ENCODE data around the gene IRAK2. TPM values are rescaled to one million over a fixed set of nuclear protein-coding genes. Genes with fewer than 3 reads are reported as not detected.

IRAK2 gene
- total RNA-seq, 1 experiment from 2014 or later = 5.5 TPM

- BruUV-seq (replicated peaks) = no TSS peak
- DNase-seq = no peak
- Histone ChIP-seq H3K4me2 (ENCODE audit: low read length) (peak overlapping the region; percentile 47), H3K36me3 (ENCODE audit: low read depth, low read length) (no peaks in the 10 kb centered on the region), H3K9ac (ENCODE audit: low read length) (peak overlapping the region; percentile 87), H4K20me1 (ENCODE audit: low read length) (no peaks in the 10 kb centered on the region), H3K27ac (ENCODE audit: low read length) (peak overlapping the region; percentile 96), H3K4me3 (ENCODE audit: low read length) (no peak overlapping the region), H2AFZ (ENCODE audit: low read length) (no peak overlapping the region), H3K4me1 (ENCODE audit: insufficient read depth, low read length) (peaks cover 80% of the 10 kb centered on the region), H3K79me2 (ENCODE audit: low read length) (peaks cover 15% of the 10 kb centered on the region; the same call in 1 of the 2 replicates), H3F3A (ENCODE audit: low read length, unreplicated experiment) (peaks cover 7% of the 10 kb centered on the region), H3K27me3 (ENCODE audit: low read length) (no peaks in the 10 kb centered on the region), H3K9me2 (replicated peaks; ENCODE audit: low read length) (no peaks in the 10 kb centered on the region), H3K9me3 (ENCODE audit: low read length) (no peaks in the 10 kb centered on the region)
- TF ChIP-seq EZH2 (IDR thresholded peaks at IDR 0.05; ENCODE audit: low read length, unreplicated experiment) = no peak
- no peak for TF ChIP-seq EZH2phosphoT487 (IDR thresholded peaks at IDR 0.05; ENCODE audit: borderline replicate concordance, low read length)
- ChIA-PET POLR2A (ENCODE audit: unreplicated experiment) (no interaction called here), CTCF (interaction anchor here (0.7 kb wide), 2 partner anchors 10 to 28 kb away, joined by 4 read pairs; no protein-coding TSS in a partner anchor)
- intact Hi-C loops (cut with micrococcal nuclease) = loop anchor here (2.0 to 10.0 kb wide), 2 partner anchors 29 to 219 kb away; partner anchors contain the start of gene IRAK2
- ATAC-seq = no peak
Measured at GRCh38 chr3:10193692-10194327, 29.1 kb downstream of the IRAK2 start.

- POLR2A ChIA-PET (ENCODE audit: unreplicated experiment) = no interaction called here
- no peak overlapping the region for H3K4me2 ChIP-seq (ENCODE audit: low read length)
- H4K20me1 ChIP-seq (ENCODE audit: low read length) = no peaks in the 10 kb centered on the region
- H3K79me2 ChIP-seq (ENCODE audit: low read length) = peaks cover 15% of the 10 kb centered on the region; the same call in 1 of the 2 replicates
- no peaks in the 10 kb centered on the region for H3K27me3 ChIP-seq (ENCODE audit: low read length)
- peak overlapping the region; percentile 87; the same call in 1 of the 2 replicates for H3K9ac ChIP-seq (ENCODE audit: low read length)
- H3K36me3 ChIP-seq (ENCODE audit: low read depth, low read length) = no peaks in the 10 kb centered on the region
- TF ChIP-seq EZH2 (IDR thresholded peaks at IDR 0.05; ENCODE audit: low read length, unreplicated experiment) = no peak
- TF ChIP-seq CTCF (conservative IDR thresholded peaks at IDR 0.05; ENCODE audit: low read depth, low read length) = no peak
- no peak for TF ChIP-seq EZH2phosphoT487 (IDR thresholded peaks at IDR 0.05; ENCODE audit: borderline replicate concordance, low read length)
- CTCF ChIA-PET = no interaction called here
- H3K4me1 ChIP-seq (ENCODE audit: insufficient read depth, low read length) = peaks cover 81% of the 10 kb centered on the region
- peaks cover 7% of the 10 kb centered on the region for H3F3A ChIP-seq (ENCODE audit: low read length, unreplicated experiment)
- intact Hi-C loops (cut with micrococcal nuclease) = loop anchor here (10.0 kb wide), 1 partner anchor 220 kb away; no protein-coding TSS in a partner anchor
- peak overlapping the region; percentile 96; the same call in 1 of the 2 replicates for H3K27ac ChIP-seq (ENCODE audit: low read length)
- DNase-seq (no peak), ATAC-seq (no peak)
- no peaks in the 10 kb centered on the region for H3K9me2 ChIP-seq (replicated peaks; ENCODE audit: low read length)
- no peaks in the 10 kb centered on the region for H3K9me3 ChIP-seq (ENCODE audit: low read length)
- H3K4me3 ChIP-seq (ENCODE audit: low read length) = no peak overlapping the region
- BruUV-seq (replicated peaks) = no TSS peak
- no peak overlapping the region for H2AFZ ChIP-seq (ENCODE audit: low read length)
Measured at GRCh38 chr3:10194328-10195071, 29.8 kb downstream of the IRAK2 start.

GRCh38 chr3:10195366-10196089, 30.8 kb downstream of the IRAK2 start:
- no peak for DNase-seq
- Histone ChIP-seq H3K4me1 (ENCODE audit: insufficient read depth, low read length) (peaks cover 75% of the 10 kb centered on the region), H3K4me3 (ENCODE audit: low read length) (no peak overlapping the region), H3F3A (ENCODE audit: low read length, unreplicated experiment) (peaks cover 5% of the 10 kb centered on the region), H3K9me2 (replicated peaks; ENCODE audit: low read length) (no peaks in the 10 kb centered on the region), H4K20me1 (ENCODE audit: low read length) (no peaks in the 10 kb centered on the region), H3K4me2 (ENCODE audit: low read length) (no peak overlapping the region), H3K27ac (ENCODE audit: low read length) (peak overlapping the region; percentile 90), H3K36me3 (ENCODE audit: low read depth, low read length) (no peaks in the 10 kb centered on the region), H3K9ac (ENCODE audit: low read length) (no peak overlapping the region), H3K27me3 (ENCODE audit: low read length) (no peaks in the 10 kb centered on the region), H2AFZ (ENCODE audit: low read length) (no peak overlapping the region), H3K9me3 (ENCODE audit: low read length) (no peaks in the 10 kb centered on the region), H3K79me2 (ENCODE audit: low read length) (peaks cover 15% of the 10 kb centered on the region; the same call in 1 of the 2 replicates)
- no TSS peak for BruUV-seq (replicated peaks)
- intact Hi-C loops (cut with micrococcal nuclease) = loop anchor here (10.0 kb wide), 1 partner anchor 221 kb away; no protein-coding TSS in a partner anchor
- POLR2A ChIA-PET (ENCODE audit: unreplicated experiment) = no interaction called here
- no peak for ATAC-seq
- TF ChIP-seq EZH2phosphoT487 (IDR thresholded peaks at IDR 0.05; ENCODE audit: borderline replicate concordance, low read length) (no peak), CTCF (conservative IDR thresholded peaks at IDR 0.05; ENCODE audit: low read depth, low read length) (no peak), EZH2 (IDR thresholded peaks at IDR 0.05; ENCODE audit: low read length, unreplicated experiment) (no peak)
- CTCF ChIA-PET = no interaction called here
